Chondrocyte (in vitro differentiated cells): Measurements from ENCODE around the gene DUSP22. TPM values are rescaled to one million over a fixed set of nuclear protein-coding genes. Genes with fewer than 3 reads are reported as not detected.

Experiments used
- DNase-seq: peaks from one replicate; pipeline ENCODE4 v3.0.0; 2021; ENCODE audit warnings: mixed read lengths, low spot score
- H3K27ac Mint-ChIP-seq: one replicate; pipeline ENCODE4 v1.8.0; 2021; ENCODE audit warnings: mild to moderate bottlenecking, moderate library complexity, mixed read lengths; ENCODE audit not compliant: unreplicated experiment
- H3K27me3 Mint-ChIP-seq: 2 replicates; pipeline ENCODE4 v1.8.0; 2021; ENCODE audit warnings: low read depth, mixed read lengths
- H3K36me3 Mint-ChIP-seq: 2 replicates; pipeline ENCODE4 v1.8.0; 2021; ENCODE audit warnings: low read depth, mixed read lengths
- H3K4me1 Mint-ChIP-seq: 2 replicates; pipeline ENCODE4 v1.8.0; 2021; ENCODE audit warnings: low read depth, mild to moderate bottlenecking, mixed read lengths
- H3K4me3 Mint-ChIP-seq: one replicate; pipeline ENCODE4 v1.8.0; 2021; ENCODE audit warnings: mild to moderate bottlenecking, moderate library complexity, mixed read lengths; ENCODE audit not compliant: unreplicated experiment
- H3K9me3 Mint-ChIP-seq: 2 replicates; pipeline ENCODE4 v1.8.0; 2021; ENCODE audit warnings: low read depth, mixed read lengths
- CTCF ChIP-seq: fragments of 200-600 bp; sonication (generic); IDR thresholded peaks from 2 replicates; pipeline ENCODE4 v1.5.0; 2021; ENCODE audit warnings: antibody characterized with exemption, mild to moderate bottlenecking, moderate library complexity
- total RNA-seq: library from RNA; stranded (reverse); gene quantifications from 3 replicates; pipeline ENCODE4 v1.2.1, GENCODE V29; 2021

The DUSP22 gene
- total RNA-seq, 1 donor from 2014 or later = 34.2 TPM

GRCh38 chr6:327538-328116 is 35.3 kb downstream of the DUSP22 start:
- H3K27ac Mint-ChIP-seq = no peak overlapping the region
- no peak for TF ChIP-seq CTCF
- no peak for DNase-seq
- H3K27me3 Mint-ChIP-seq = no peaks in the 10 kb centered on the region
- H3K36me3 Mint-ChIP-seq = no peaks in the 10 kb centered on the region
- peak overlapping the region; percentile 17 for H3K4me3 Mint-ChIP-seq
- H3K9me3 Mint-ChIP-seq = peaks cover 3% of the 10 kb centered on the region
- no peaks in the 10 kb centered on the region for H3K4me1 Mint-ChIP-seq

GRCh38 chr6:328136-328670 is 35.9 kb downstream of the DUSP22 start:
- H3K4me3 Mint-ChIP-seq = no peak overlapping the region

GRCh38 chr6:328924-329323 is 36.6 kb downstream of the DUSP22 start:
- TF ChIP-seq CTCF = no peak
- H3K4me1 Mint-ChIP-seq = no peaks in the 10 kb centered on the region
- H3K27me3 Mint-ChIP-seq = no peaks in the 10 kb centered on the region
- no peaks in the 10 kb centered on the region for H3K36me3 Mint-ChIP-seq
- H3K9me3 Mint-ChIP-seq = peaks cover 3% of the 10 kb centered on the region
- H3K27ac Mint-ChIP-seq = no peak overlapping the region
- DNase-seq = no peak
- no peak overlapping the region for H3K4me3 Mint-ChIP-seq

More at GRCh38 chr6:328136-328670, 35.9 kb downstream of the DUSP22 start:
- TF ChIP-seq CTCF = no peak
- no peak for DNase-seq
- H3K36me3 Mint-ChIP-seq = no peaks in the 10 kb centered on the region
- no peaks in the 10 kb centered on the region for H3K4me1 Mint-ChIP-seq
- H3K27ac Mint-ChIP-seq = no peak overlapping the region
- H3K27me3 Mint-ChIP-seq = no peaks in the 10 kb centered on the region
- H3K9me3 Mint-ChIP-seq = peaks cover 3% of the 10 kb centered on the region

GRCh38 chr6:329888-330691 is 37.8 kb downstream of the DUSP22 start:
- Mint-ChIP-seq H3K4me1 (no peaks in the 10 kb centered on the region), H3K4me3 (no peak overlapping the region), H3K36me3 (no peaks in the 10 kb centered on the region), H3K9me3 (peaks cover 3% of the 10 kb centered on the region), H3K27me3 (no peaks in the 10 kb centered on the region), H3K27ac (no peak overlapping the region)
- TF ChIP-seq CTCF = no peak
- DNase-seq = no peak

- no peak overlapping the region for H3K4me3 Mint-ChIP-seq
- H3K36me3 Mint-ChIP-seq = peaks cover 2% of the 10 kb centered on the region
- H3K9me3 Mint-ChIP-seq = peaks cover 6% of the 10 kb centered on the region
- no peaks in the 10 kb centered on the region for H3K27me3 Mint-ChIP-seq
- no peaks in the 10 kb centered on the region for H3K4me1 Mint-ChIP-seq
- DNase-seq = no peak
- H3K27ac Mint-ChIP-seq = no peak overlapping the region
- TF ChIP-seq CTCF = no peak
Observed at GRCh38 chr6:330948-331347, 38.7 kb downstream of the DUSP22 start.
